GM20000 (cell line): Measurements from ENCODE around the gene MYD88.
A peak's percentile ranks its signal among the peaks of the same experiment; 100 is the strongest.
"Not testable (repeated sequence)": the region's sequence is repeated elsewhere in the genome, so short reads cannot be mapped to it uniquely, and the experiment has no call there.

Experiments
- DNase-seq: peaks from one replicate; pipeline ENCODE4 v3.0.0; 2012; ENCODE audit warnings: low spot score
- CTCF ChIP-seq: IDR thresholded peaks from 2 replicates; pipeline ENCODE4 v1.5.1; 2012; ENCODE audit warnings: mild to moderate bottlenecking, control low read depth; ENCODE audit errors: extremely low read depth, missing control alignments

The MYD88 gene

GRCh38 chr3:38129058-38129457 lies 9.4 kb upstream of the MYD88 start:
- no peak for DNase-seq
- TF ChIP-seq CTCF, result no peak

GRCh38 chr3:38130631-38131065 lies 7.8 kb upstream of the MYD88 start:
- no peak for DNase-seq
- TF ChIP-seq CTCF, result no peak

GRCh38 chr3:38131621-38132369 lies 6.7 kb upstream of the MYD88 start:
- no peak for TF ChIP-seq CTCF
- no peak for DNase-seq

DNA sequence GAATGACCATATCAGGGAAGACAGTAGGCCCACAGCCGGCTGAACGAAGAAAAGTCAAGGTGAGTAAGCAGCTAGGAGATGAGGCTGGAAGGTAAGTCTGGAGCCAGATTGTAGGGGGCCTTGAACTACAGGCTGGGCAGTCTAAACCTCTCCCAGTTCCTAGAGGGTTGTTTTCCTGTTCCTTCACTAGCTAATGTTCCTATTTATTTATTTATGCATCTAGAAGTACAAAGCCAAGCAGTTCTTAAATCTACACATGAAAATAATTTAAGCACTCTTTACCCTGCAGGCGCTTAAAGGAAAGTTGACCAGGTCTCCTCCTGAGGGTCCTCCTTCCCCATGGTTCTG lies 5.3 kb upstream of the MYD88 start:
- DNase-seq, result no peak
- no peak for TF ChIP-seq CTCF

- no peak for TF ChIP-seq CTCF
- no peak for DNase-seq
These were observed 4.7 kb upstream of the MYD88 start for GRCh38 chr3:38133557-38134405.

- DNase-seq, result not testable (repeated sequence)
These were observed 3.8 kb upstream of the MYD88 start for GRCh38 chr3:38134517-38135143.

DNA sequence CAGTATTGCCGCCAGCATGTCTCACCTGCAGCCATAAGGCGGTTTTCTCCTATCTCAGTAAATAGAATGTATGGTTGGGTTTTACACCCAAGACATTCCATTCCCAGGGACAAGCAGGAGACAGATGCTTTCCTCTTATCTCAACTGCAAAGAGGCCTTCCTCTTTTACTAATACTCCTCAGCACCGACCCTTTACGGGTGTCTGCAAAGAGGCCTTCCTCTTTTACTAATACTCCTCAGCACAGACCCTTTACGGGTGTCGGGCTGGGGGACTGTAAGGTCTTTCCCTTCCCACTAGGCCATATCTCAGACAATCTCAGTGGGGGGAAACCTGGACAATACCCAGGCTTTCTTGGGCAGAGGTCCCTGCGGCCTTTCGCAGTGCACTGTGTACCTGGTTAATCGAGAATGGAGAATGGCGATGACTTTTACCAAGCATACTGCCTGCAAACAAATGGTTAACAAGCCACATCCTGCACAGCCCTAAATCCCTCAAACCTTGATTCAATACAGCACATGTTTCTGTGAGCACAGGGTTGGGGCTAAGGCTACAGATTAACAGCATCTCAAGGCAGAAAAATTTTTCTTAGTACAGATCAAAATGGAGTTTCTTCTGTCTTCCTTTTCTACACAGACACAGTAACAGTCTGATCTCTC lies 2.7 kb upstream of the MYD88 start:
- not testable (repeated sequence) for DNase-seq

DNA sequence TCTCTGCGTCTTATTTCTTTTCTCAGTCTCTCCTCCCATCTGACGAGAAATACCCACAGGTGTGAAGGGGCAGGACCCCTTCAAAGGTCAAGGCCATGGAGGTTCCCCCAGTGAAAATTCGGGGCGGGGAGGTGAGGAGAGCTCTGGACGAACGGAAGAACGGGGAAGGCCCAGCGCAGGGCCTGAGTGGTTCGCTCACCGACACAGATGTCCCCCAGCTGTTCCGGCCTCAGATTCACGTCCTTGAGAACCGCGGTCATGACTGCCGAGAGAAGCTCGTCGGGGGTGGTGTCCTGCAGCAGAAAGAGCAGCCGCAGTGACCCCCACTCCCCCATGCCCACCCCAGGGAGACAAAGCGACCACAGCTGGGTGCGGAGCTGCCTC lies 2.1 kb upstream of the MYD88 start:
- no peak for TF ChIP-seq CTCF
- DNase-seq, result peak; percentile 49
